ENCODE results near the gene SOCS1.

Gene SOCS1

GRCh38 chr16:11205065-11205699 is 50.8 kb downstream of the SOCS1 start:
- Histone ChIP-seq H3K27ac (ENCODE audit: low read length) (no peak overlapping the region), H3K4me2 (ENCODE audit: low read depth, low read length) (no peak overlapping the region), H3K4me1 (ENCODE audit: low read length) (no peaks in the 10 kb centered on the region), H3K9ac (ENCODE audit: low read length) (no peak overlapping the region), H3K9me3 (replicated peaks; ENCODE audit: insufficient read depth, low read length) (no peaks in the 10 kb centered on the region), H3K9me2 (replicated peaks; ENCODE audit: insufficient read depth, low read length) (no peaks in the 10 kb centered on the region), H3K79me2 (ENCODE audit: low read length) (no peaks in the 10 kb centered on the region), H3K27me3 (replicated peaks; ENCODE audit: insufficient read depth, low read length) (no peaks in the 10 kb centered on the region), H3K4me3 (ENCODE audit: low read length) (no peak overlapping the region), H4K20me1 (ENCODE audit: insufficient read depth, low read length) (no peaks in the 10 kb centered on the region), H3K36me3 (replicated peaks; ENCODE audit: insufficient read depth, low read length) (no peaks in the 10 kb centered on the region), H3F3A (ENCODE audit: insufficient read depth, low read length) (no peaks in the 10 kb centered on the region), H2AFZ (ENCODE audit: low read length) (no peak overlapping the region)
- TF ChIP-seq EZH2 (optimal IDR thresholded peaks at IDR 0.05; ENCODE audit: low read depth, low read length) (no peak), EZH2phosphoT487 (IDR thresholded peaks at IDR 0.05; ENCODE audit: low read length) (no peak), CTCF (IDR thresholded peaks at IDR 0.05; ENCODE audit: low read length) (no peak)
- no peak for DNase-seq

- Histone ChIP-seq H3K79me2 (ENCODE audit: low read length) (no peaks in the 10 kb centered on the region), H3K9me3 (replicated peaks; ENCODE audit: insufficient read depth, low read length) (no peaks in the 10 kb centered on the region), H3K9me2 (replicated peaks; ENCODE audit: insufficient read depth, low read length) (no peaks in the 10 kb centered on the region), H3F3A (ENCODE audit: insufficient read depth, low read length) (no peaks in the 10 kb centered on the region), H4K20me1 (ENCODE audit: insufficient read depth, low read length) (no peaks in the 10 kb centered on the region), H3K4me2 (ENCODE audit: low read depth, low read length) (no peak overlapping the region), H3K36me3 (replicated peaks; ENCODE audit: insufficient read depth, low read length) (no peaks in the 10 kb centered on the region), H2AFZ (ENCODE audit: low read length) (no peak overlapping the region), H3K27ac (ENCODE audit: low read length) (no peak overlapping the region), H3K4me3 (ENCODE audit: low read length) (no peak overlapping the region), H3K27me3 (replicated peaks; ENCODE audit: insufficient read depth, low read length) (no peaks in the 10 kb centered on the region), H3K4me1 (ENCODE audit: low read length) (no peaks in the 10 kb centered on the region), H3K9ac (ENCODE audit: low read length) (no peak overlapping the region)
- DNase-seq = no peak
- no peak for TF ChIP-seq EZH2phosphoT487 (IDR thresholded peaks at IDR 0.05; ENCODE audit: low read length)
Measured at GRCh38 chr16:11204513-11205047, 51.4 kb downstream of the SOCS1 start.

All from MM.1S (cell line).